GM19324 (cell line): ENCODE data around the gene PBRM1.

ENCODE experiments used
- ATAC-seq: cut with Tn5 transposase; IDR thresholded peaks from one replicate; pipeline ENCODE4 v1.9.1; 2021; ENCODE audit warnings: mild to moderate bottlenecking, moderate library complexity; ENCODE audit not compliant: unreplicated experiment, low FRiP score

Gene PBRM1

DNA sequence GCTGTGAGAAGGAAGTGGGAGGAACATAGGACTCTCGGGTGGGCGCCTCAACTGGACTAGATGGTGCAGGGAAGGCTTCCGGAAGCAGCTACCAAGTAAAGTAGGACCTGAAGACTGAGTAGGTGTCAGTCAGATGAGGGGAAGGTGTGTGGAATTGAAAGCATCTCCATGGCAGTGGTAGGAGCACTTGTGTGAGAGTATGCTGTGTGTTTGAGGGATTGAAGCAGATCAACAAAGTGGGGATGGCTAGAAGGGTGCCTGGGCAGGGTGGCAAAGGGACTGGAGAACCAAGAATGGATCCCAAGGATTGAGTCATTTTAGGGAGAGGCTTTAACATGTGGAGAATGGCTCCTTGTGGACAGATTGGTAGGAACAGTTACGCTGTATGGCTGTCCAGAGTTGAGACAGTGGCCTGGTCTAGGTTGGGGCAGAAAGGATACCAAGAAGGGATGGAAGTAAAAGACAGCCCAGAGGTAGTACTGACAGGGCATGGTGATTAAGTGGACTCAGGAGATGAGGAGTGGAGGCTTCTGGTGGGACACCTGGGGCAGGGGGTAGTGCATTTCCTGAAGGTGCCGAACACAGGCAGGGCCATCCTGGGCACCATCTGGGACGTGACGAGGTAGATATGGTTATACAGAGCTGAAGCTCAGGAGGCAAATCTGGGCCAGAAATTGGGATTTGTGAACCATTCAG is 147.8 kb downstream of the PBRM1 start:
- no peak for ATAC-seq

DNA sequence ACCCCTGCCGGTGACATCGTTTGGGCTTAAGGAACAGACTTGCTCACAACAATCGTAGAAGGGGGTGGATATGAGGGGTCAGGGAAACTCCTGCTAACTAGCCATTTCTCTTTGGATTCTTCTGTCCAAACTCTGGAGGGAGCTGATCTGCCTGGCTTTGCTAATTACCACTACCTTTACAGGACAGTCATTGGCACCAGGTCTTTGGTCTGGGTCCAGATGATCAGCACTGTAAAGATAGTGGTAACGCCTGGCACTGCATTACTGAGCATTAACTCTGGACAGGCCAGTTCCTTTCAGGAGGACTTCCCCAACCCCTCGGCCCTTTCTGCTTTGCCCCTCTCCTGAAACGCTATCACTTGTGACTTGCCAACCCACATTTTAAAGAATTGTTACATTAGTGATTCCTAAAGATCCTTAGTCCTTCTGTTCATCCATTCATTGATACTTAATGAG is 148.5 kb downstream of the PBRM1 start:
- no peak for ATAC-seq

DNA sequence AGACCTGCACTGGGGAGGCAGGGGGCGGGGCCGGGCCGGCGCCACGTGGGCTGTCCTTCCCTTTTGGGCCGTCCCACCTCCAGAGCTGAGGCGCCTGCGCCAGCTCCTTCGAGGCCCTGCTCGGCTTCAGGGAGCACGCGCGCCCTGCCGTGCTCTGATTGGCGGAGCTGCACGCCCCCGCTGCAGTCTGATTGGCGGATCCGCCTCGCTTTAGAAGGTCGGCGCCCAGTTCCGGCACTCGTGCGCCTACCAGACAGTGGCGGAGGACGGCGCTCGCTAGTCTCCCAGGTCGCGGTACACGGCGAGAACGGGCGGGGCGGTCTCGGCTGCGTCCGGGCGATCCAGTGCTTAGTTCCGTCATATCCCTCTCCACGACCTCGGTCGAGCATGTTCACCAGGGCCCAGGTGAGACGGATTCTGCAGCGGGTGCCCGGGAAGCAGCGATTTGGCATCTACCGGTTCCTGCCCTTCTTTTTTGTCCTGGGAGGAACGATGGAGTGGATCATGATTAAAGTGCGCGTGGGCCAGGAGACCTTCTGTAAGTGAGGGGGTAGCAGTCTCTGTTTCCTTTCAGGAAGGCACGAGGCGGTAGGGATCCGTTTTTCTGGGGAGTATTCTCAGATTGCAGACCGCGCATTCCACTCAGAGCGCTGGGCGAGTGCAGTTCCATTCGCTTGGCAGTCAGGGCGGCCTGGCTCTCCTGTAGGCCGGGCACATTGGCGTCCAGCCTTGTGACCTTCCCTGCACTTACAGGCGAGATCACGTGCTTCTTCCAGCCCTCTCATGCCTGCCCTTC is 149.1 kb downstream of the PBRM1 start, which contains the start of gene UQCC5:
Gene UQCC5, plus strand, starts transcription at position 237 of the 796 bp plus-strand sequence. Its CDS starts 151 bp downstream, at position 388.
- ATAC-seq, result peak; percentile 91

DNA sequence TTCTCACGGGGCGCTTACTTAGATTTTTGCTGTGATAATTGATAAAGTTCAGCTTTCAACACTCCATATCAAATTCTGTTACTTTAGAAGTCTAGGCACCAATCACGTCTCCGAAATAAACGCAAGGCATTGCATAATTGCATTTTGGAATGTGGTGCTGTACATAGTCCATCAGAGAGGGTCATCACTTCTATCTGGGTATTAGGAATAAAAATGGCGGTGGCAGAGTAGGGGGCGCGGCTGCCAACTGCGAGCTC is 149.7 kb downstream of the PBRM1 start:
- no peak for ATAC-seq

DNA sequence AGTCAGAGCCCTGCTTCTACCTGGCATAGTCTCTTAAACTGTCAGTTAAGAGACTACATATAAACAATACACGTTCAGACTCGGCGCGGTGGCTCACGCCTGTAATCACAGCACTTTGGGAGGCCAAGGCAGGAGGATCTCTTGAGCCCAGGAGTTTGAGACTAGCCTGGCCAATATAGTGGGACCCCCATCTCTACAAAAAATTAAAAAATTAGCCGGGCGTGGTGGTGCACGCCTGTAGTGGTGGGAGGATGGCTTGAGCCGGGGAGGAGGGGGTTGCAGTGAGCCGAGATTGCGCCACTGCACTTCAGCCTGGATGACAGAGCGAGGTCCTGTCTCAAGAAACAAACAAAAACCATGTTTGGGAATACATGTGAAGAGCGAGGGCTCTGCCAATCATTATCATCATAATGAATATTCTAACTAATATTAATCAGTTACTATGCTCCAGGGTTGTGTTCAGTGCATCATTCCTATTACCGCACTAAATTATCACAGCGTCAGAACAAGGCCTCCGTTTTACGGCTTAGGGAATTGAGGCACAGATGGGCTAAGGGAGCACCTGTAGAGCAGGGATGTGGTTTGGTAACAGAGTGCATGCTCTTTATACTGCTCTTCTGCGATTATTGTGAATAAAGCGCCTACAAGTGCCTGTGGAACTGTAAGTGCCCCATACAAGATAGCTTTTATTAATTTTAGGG is 150.2 kb downstream of the PBRM1 start:
- no peak for ATAC-seq

DNA sequence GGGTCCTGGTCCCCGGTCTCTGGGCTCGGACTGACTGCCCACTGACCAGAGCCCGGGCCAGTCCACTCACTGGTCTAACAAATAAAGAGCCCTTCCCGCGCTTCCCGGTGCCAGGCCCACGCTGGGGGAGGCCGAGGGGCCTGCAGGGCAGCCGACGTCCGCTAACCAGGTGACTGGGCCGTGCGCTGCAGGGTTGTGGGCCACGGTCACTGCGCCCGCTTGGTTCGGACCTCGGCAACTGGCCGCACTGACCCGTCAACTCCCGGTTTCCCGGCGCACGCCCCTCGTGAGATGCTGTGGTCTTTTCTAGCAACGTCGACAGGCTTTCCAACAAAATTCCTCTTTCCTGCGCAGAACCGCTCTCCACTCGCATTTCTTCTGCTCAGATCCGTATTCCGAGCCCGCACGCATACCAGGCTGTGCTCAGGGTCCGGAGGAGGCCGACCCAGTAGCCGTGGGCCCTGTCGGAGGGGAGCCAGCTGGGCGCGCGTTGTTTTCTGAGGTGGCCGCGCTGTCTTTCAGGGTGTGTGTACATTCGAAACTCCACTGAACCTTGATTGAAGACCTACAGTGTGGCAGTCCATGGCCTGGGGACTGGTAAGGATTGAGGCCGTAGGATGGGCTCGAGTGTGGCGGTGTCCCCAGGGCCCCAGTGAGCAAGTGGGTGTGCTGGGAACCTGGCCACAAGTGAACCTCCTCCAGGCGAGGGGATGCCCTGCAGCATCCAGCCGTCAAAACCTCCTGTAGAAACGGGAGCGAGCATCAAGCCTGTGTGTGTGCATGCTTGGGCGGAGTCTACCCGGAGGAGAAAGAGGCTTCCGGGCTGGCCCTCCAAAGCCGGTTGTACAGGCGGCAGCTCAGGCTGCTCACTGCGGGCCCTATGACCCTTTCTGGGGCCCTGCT is 151.2 kb downstream of the PBRM1 start:
- ATAC-seq, result no peak

DNA sequence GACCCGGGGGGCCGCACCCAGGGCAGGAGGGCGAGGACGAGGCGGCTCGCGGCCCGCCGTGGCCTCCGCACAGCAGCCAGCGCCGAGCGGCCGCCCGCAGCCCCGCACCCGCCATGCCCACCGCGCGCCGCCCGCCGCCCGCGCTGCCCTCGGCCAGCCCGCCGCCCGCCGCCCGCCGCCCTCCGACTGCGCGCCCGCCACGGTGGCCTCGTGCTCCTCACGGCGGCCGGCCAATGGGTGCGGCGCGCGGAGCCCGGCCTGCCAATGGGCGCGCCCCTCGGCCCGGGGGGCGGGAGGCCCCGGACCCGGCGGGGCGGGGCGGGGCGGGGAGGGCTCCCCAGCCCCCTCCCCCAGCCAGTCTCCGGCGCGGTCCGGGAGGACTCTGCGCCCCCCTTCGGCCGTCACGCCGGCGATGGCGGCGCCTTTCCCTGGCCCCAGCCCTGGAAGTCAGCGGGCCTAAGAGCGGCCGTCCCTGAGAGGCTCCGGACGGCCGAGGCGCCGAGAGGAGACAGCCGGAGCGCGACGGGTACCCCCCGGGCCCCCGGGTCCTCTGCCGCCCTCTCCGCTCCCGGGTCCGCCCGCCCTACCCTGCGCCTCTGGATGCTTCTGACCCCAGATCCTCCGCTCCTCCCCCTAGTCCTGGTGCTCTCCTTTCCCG is 152.0 kb downstream of the PBRM1 start, which contains the start of gene NT5DC2:
Gene NT5DC2, minus strand, starts transcription at position 235 of the 658 bp plus-strand sequence. Its CDS starts 120 bp downstream, at position 115.
- ATAC-seq, result no peak

DNA sequence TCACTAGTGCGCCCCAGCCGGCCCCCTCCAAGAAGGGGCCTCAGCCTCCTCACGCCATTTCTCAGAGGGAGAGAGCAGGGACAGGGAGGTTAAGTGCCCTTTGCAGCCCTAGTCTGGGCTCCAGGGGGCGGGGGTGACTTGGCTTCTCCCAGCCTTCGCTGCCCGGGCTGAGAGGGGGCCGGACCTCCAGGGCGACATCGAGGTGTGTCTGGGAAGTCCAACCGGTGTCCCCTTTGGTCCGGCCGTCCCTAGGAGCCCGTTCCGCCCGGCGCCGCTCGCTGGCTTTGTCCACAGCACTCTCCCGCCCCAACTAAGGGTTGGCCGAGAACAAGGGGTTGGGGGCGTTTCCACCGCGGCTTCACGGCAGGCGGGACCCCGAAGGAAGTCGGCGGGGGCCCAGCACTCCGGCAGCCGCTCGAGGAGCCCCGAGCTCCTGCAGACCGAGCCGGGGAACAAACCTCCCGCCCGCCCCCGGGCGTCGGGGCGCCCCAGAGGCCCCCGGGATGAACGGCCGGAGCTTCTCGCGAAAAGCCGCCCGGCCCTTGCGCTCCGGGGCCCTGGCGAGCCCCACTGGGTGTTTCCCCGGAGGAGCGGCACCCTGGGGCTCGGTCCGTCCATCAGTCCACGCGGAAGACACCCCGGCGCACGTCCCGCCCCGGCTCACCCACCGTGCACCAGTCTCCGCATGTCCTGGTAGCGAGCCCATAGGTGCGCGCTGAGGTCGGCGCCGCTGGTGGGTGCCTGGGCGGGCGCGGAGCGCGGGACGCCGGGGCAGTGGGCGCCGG is 152.7 kb downstream of the PBRM1 start:
- ATAC-seq, result no peak

DNA sequence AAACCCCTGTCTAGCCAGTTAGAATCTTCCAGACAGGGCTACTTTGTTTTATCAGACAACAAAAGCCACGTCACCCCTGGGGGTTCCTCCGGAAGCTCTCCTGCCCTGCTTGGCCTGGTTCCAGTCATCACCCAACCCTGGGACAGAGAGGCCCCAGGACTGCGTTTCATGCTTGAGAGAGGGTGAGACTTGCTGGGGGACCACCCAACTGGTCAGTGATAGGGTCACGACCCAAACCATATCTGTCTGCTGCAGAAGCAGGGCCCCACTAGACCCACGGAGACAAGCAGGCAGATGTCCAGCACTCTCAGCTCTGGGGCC is 153.2 kb downstream of the PBRM1 start:
- ATAC-seq, result no peak

DNA sequence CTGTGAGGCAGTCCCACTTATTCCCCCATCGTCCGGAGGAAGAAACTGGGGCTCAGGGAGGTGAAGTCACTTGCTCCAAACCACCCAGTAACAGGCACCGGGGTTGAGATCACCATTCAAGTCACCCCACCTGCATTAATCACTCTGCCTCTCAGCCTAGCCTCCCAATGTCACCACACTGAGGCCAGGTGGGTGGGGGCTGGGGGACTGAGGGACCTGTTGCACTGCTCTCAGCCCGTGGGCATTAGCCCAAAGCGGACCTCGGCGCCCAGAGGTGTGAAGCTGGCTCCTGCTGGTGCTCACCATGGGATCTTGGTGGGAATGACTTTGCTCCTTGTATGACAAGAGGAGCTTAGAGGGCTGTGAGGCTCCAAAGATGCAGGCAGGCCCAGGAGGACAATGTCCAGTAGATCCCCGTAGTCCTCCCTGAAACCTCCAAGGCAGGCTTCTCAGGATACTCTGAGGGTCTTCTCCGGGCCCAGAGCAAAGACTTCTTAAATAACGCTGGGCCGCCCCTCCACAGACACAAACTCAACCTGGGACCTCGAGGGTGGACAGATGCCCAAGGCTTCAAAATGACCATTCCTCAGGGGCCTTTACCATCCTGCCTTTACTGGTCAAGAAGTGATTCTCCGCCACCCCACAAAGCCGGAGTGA is 153.7 kb downstream of the PBRM1 start:
- ATAC-seq, result no peak

DNA sequence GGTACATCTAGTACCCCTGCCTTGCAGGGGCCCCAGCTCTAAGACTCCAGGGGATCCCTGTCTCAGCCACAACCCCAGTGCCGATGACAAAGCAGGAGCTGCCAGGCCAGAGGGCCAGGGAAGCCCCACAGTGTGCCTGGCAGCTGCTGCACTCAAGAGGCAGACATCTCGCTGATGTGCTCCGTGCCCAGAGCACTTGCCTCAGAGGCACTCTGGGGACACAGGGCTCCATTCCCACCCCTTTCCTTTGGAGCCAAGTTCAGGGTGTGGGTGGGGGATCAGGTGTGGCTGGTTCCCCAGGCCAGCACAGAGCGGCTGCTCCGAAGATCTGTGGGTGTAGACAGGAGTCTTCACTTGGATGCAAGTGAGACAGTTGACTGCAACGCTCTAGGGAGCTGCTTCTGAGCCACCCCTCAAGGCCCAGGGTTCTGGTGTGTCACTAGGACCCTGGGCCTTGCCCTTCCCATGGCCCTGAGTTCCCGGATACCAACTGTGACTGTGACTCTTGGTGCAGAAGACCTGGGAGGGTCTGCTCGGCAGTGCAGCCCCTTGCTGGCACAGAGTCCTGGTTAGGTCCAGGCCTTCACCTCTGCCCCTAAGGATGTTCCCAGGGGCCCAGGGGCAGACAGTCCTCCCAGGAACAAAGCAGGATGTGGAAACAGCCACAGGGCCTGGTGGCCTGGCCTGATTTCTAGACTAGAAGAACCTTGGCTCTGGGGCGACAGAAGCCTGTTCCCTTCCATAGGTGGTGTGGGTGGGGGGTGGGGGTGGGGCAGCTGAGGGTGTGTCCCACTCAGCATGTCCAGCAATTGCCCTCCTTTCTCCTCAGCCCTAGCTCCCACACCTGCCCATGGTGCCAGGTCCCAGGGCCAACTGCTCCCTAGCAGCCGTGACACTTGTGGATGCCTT is 154.5 kb downstream of the PBRM1 start:
- no peak for ATAC-seq

DNA sequence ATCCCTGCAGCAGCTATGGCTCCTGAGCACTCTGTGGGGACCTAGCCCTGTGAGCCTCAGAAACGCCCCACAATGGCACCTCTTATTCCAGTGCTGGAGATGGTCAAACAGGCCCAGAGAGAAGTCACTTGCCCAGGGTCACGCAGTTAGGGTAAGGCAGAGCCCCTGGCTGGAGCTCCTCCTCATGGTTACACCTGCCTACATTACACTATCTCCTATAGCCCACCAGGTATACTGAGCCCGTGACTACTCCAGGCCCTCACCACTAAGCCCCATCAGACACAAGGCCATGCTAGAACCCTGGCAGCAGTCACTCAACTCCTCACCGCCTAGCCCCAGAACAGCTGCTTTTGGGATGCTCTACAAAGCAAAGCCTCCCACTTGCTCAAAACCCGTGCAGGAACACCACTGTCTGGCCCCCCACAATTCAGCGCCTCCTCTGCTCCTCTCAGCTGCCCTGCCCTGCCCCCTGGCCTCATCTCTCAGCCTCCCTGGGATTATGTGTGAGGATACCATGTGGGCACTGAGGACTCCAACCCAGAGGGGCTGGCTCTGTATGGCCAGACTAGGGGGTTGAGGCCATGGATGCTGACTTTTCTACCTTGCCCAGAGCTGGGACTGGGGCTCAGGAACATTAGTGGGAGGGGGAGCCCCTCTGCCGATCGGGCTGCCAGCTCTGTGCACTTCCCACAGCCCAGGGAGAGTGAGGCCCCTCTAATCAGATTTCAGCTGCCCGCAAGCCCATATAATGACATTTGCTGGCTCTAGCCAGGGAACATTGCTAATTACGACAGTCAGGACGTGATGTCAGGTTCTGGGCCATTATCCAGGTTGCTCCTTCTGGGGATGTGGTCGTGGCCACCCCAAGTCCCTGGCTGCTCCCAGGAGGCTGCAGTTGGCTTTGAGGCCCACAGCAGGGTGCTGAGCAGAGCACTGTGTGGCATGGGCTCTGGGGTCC is 156.1 kb downstream of the PBRM1 start:
- ATAC-seq, result no peak

DNA sequence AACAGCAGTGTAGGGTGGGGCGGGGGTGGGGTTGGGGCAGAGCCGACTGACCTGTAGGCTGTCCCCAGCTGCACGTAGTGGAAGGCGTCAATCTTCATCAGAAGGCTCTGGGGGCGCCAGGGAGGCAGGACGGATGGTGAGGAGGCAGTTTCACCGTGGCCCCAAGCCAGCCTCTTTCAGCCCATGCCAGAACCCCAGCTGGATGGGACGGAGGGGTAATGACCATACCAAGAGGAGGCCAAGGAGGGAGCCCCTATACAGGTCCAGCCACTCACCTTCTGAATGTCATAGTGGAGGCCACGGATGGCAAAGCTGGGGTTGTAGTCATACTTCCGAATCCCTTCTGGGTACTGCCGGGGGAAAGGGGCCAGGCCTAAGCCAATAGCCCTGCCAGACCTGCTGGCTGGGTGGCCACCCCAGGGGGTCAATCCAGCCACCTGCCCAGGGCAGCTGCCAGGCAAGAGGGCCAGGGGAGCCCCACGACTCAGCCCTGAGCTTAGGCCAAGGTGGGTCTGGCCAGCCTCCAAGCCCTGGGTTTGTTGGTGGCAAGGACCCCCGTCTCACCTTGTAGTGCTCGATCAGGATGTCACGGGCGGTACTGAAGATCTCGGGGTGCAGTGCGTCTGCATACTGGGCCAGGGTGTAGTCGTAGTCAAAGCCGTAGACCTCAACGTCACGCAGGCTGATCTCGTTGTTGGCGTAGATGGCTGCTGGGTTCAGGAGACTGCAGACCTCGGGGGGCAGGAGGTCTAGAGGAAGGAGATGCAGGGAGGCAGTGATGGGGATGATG is 156.9 kb downstream of the PBRM1 start:
- no peak for ATAC-seq

DNA sequence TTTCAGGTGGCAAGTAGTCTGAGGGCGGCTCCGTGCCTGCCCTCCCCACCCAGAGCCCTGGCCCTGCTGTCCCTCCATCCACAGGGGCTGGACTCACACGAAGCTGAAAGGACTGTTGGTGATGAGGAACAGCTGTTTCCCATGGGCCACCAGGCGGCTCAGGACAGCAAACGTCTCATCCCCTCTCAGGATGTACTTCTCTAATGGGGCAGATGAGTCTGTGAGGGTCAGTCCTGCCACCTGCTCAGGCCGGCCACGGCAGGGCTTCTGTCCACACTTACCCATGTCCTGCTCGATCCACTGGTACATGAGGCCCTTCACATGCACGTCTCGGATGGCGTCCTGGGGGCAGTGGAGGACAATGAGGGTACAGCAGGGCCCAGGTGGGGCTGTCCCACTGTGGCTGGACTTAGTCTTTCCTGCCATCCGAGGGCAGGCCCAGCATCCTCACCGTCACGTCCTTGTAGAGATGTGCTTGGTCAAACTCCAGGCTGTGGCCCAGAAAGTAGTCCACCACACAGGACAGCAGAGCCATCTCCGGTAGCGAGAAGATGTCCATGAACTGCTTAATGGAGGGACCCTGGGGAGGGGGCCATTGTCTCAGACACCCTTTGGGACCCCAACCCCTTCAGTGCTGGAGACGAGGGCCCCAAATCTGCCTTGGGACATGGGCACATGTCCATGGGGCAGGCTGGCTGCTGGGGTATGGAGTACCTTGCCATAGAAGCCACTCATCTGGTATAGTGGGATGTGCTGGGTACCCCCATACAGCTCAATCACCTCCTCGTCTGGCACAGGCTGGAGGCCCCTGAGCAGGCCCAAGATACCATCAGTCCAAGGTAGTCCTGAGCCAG is 157.8 kb downstream of the PBRM1 start:
- no peak for ATAC-seq
